Hepatocyte (in vitro differentiated cells): ENCODE results near the gene CENPT.

Experiments
- CTCF ChIP-seq: fragments of 200-600 bp; sonication (generic); IDR thresholded peaks from 2 replicates; pipeline ENCODE4 v1.5.1; 2016; ENCODE audit warnings: antibody characterized with exemption, mild to moderate bottlenecking; ENCODE audit not compliant: poor library complexity
- EZH2 ChIP-seq: fragments of 200-600 bp; sonication (generic); IDR thresholded peaks from 2 replicates; pipeline ENCODE4 v1.6.1; 2016; ENCODE audit warnings: antibody characterized with exemption, mild to moderate bottlenecking, borderline replicate concordance

- TF ChIP-seq CTCF, result no peak
- TF ChIP-seq EZH2, result no peak
Observed at GRCh38 chr16:67782567-67783352, 64.7 kb downstream of the CENPT start.
